ENCODE results near the gene ENTPD2.
"Not testable (repeated sequence)": the region's sequence is repeated elsewhere in the genome, so short reads cannot be mapped to it uniquely, and the experiment has no call there.

The ENTPD2 gene

DNA sequence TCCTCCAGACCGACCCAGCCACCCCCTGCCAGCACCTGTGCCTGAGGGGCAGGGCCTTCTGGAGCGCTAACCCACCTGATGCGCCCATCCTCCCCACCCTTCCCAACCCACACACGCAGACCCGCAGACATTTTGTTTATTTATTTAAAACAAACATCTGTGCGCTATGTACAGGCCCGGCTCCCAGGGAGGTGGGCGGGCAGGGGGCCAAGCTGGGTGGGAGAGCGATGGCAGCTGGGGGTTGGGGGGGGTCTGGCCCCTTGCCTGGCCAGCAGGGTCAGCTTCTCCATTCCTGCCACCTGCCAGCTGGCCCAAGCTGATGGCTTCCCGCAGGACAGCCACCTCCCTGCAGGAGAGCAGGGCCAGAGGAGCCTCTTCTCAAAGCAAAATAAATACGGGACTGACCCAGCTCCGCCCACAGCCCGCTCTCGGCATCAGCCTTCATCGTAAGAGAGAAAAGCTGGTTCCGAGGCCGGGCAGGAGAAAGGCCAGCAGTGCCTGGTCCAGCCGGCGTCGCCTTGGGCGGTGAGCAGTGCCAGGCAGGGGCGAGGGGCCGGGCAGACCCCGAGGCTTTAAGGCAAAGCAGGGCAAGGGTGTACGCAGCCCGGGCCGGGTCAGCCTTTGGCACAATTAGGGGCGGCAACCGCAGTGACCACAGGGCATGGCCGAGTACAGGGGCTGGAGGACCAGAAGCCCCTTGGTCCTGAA, 46.6 kb downstream of the ENTPD2 start:
- no peak for DNase-seq (ENCODE audit: low spot score)
- CTCF ChIA-PET = interaction anchor here (0.5 to 1.9 kb wide), 4 partner anchors 18 to 57 kb away, joined by 3 to 6 read pairs (median 6); partner anchors contain the start of gene NPDC1

GRCh38 chr9:137006116-137007003, 47.5 kb downstream of the ENTPD2 start:
- no peak for DNase-seq (ENCODE audit: low spot score)
- POLR2A ChIA-PET (ENCODE audit: low non-redundant PET) = no interaction called here
- TF ChIP-seq, protein P1, sequence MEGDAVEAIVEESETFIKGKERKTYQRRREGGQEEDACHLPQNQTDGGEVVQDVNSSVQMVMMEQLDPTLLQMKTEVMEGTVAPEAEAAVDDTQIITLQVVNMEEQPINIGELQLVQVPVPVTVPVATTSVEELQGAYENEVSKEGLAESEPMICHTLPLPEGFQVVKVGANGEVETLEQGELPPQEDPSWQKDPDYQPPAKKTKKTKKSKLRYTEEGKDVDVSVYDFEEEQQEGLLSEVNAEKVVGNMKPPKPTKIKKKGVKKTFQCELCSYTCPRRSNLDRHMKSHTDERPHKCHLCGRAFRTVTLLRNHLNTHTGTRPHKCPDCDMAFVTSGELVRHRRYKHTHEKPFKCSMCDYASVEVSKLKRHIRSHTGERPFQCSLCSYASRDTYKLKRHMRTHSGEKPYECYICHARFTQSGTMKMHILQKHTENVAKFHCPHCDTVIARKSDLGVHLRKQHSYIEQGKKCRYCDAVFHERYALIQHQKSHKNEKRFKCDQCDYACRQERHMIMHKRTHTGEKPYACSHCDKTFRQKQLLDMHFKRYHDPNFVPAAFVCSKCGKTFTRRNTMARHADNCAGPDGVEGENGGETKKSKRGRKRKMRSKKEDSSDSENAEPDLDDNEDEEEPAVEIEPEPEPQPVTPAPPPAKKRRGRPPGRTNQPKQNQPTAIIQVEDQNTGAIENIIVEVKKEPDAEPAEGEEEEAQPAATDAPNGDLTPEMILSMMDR (conservative IDR thresholded peaks at IDR 0.05; ENCODE audit: low read depth) = no peak
- no peak overlapping the region for H3K27ac ChIP-seq
- CTCF ChIA-PET = interaction anchor here (0.6 to 1.8 kb wide), 2 partner anchors 40 to 59 kb away, joined by 6 to 7 read pairs; partner anchors contain the start of gene NPDC1

More for the DNA sequence above, 46.6 kb downstream of the ENTPD2 start:
- TF ChIP-seq, protein P1 (conservative IDR thresholded peaks at IDR 0.05; ENCODE audit: low read depth) = no peak
- H3K27ac ChIP-seq = peak overlapping the region; percentile 2; the same call in 1 of the 2 replicates
- POLR2A ChIA-PET (ENCODE audit: low non-redundant PET) = no interaction called here

DNA sequence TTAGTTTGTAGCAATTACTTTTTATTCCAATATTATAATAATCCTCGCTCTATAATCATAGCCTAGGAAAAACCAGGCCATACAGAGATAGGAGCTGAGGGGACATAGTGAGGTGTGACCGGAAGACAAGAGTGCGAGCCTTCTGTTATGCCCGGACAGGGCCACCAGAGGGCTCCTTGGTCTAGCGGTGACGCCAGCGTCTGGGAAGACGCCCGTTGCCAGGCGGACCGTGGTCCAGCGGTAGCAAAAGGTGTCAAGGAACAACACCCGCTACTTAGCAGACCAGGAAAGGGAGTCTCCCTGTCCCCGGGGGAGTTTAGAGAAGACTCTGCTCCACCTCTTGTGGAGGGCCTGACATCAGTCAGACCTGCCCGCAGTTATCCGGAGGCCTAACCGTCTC, 49.6 kb downstream of the ENTPD2 start:
- POLR2A ChIA-PET (ENCODE audit: low non-redundant PET) = not testable (repeated sequence)
- TF ChIP-seq, protein P1 (conservative IDR thresholded peaks at IDR 0.05; ENCODE audit: low read depth) = peak; percentile 75

GRCh38 chr9:137002646-137003041, 51.2 kb downstream of the ENTPD2 start:
- H3K27ac ChIP-seq = peak overlapping the region; percentile 10
- TF ChIP-seq, protein P1 (conservative IDR thresholded peaks at IDR 0.05; ENCODE audit: low read depth) = no peak
- CTCF ChIA-PET = interaction anchor here (1.7 to 3.0 kb wide), 2 partner anchors 27 to 33 kb away, joined by 7 to 16 read pairs; no protein-coding TSS in a partner anchor
- POLR2A ChIA-PET (ENCODE audit: low non-redundant PET) = no interaction called here
- DNase-seq (ENCODE audit: low spot score) = no peak

More for the DNA sequence above, 49.6 kb downstream of the ENTPD2 start:
- DNase-seq (ENCODE audit: low spot score); H3K27ac ChIP-seq: not testable (repeated sequence)
- CTCF ChIA-PET = interaction anchor here (0.7 to 1.1 kb wide), 3 partner anchors 10 to 14 kb away, joined by 3 to 5 read pairs (median 4); no protein-coding TSS in a partner anchor

GRCh38 chr9:137001857-137002645, 51.8 kb downstream of the ENTPD2 start:
- ChIA-PET POLR2A (ENCODE audit: low non-redundant PET) (no interaction called here), CTCF (interaction anchor here (0.7 to 3.0 kb wide), 3 partner anchors 27 to 44 kb away, joined by 4 to 16 read pairs (median 7); partner anchors contain the start of gene NPDC1)
- TF ChIP-seq, protein P1 (conservative IDR thresholded peaks at IDR 0.05; ENCODE audit: low read depth) = no peak
- no peak for DNase-seq (ENCODE audit: low spot score)
- H3K27ac ChIP-seq = peak overlapping the region; percentile 10; the same call in 1 of the 2 replicates
